Measurements from ENCODE around the gene PCYT1A.

Gene PCYT1A

DNA sequence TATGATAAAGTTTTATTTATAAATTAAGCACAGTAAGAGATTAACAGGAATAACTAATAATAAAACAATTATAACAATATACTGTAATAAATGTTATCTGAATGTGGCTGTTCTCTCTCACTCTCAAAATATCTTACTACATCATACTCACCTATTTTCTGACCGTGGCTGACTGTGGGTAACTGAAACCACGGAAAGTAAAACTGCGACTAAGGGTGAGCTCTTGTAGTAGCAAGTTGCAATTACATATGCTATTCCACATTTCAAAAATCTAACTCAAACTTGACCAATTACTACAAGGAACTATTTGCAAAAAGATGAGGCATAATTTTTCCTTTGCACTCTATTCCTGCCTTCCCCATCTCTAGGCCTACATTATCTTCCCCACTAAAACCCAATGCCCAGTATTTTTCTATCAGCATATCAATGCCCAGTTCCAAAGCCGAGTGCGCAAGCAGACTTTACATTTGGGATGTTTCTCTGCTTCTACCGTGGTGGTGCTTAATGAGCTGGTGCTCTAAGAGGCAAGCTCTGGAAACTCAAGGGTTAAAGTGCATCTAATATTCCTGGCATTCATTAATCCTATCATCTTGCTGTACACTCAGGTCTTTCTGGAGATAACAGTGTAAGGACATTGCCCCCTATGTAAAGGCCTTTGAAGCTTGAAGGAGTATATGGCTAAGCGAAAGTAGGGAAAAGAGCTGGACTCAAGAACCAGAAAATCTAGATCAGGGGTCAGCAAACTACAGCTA, 6.7 kb downstream of the PCYT1A start:
- no peaks in the 10 kb centered on the region for H3K27me3 ChIP-seq
- H3K4me3 ChIP-seq = no peak overlapping the region
- H3K4me1 ChIP-seq = peaks cover 0 to 41% (median 22%) of the 10 kb centered on the region in 4 donors
- no peak overlapping the region for H3K27ac ChIP-seq
- TF ChIP-seq CTCF (IDR thresholded peaks at IDR 0.05) = no peak
- intact Hi-C loops (cut with DNase I; ENCODE audit: low total_unique reads) = no loop called here
- no peak for DNase-seq
- no peaks in the 10 kb centered on the region for H3K9me3 ChIP-seq
- H3K36me3 ChIP-seq = no peaks in the 10 kb centered on the region

- no peak overlapping the region for H3K4me3 ChIP-seq
- no peak for TF ChIP-seq CTCF (IDR thresholded peaks at IDR 0.05)
- peaks cover 0 to 15% (median 2%) of the 10 kb centered on the region in 4 donors for H3K4me1 ChIP-seq
- H3K9me3 ChIP-seq = no peaks in the 10 kb centered on the region
- no peak overlapping the region for H3K27ac ChIP-seq
- intact Hi-C loops (cut with DNase I; ENCODE audit: low total_unique reads) = no loop called here
- peaks cover 7 to 18% (median 16%) of the 10 kb centered on the region in 3 donors for H3K36me3 ChIP-seq
- H3K27me3 ChIP-seq = no peaks in the 10 kb centered on the region
- no peak for DNase-seq
Observed at GRCh38 chr3:196275126-196275525, 12.4 kb downstream of the PCYT1A start.

DNA sequence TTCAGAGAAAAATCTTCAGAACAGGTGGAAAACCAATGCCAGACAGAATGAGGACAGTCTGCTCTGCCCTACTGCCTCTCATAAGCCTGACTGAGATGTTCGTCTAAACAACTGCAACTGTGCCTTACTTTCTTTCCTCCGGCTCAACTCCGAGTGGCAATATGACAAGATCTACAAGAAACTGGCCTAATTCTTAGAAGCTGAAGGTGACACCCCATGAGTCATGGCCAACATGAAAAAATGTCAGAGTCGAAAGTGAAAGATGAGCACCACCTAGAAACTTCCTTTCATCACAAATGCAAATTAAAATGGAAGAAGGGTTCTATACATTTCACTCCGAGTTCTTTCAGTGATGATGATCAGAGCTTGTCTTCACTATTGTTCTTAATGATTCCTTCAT, 12.9 kb downstream of the PCYT1A start:
- Histone ChIP-seq H3K4me1 (peaks cover 0 to 11% (median 2%) of the 10 kb centered on the region in 4 donors), H3K9me3 (no peaks in the 10 kb centered on the region), H3K27me3 (no peaks in the 10 kb centered on the region), H3K4me3 (no peak overlapping the region), H3K27ac (no peak overlapping the region), H3K36me3 (peaks cover 7 to 23% (median 21%) of the 10 kb centered on the region in 3 donors)
- no peak for DNase-seq
- intact Hi-C loops (cut with DNase I; ENCODE audit: low total_unique reads) = no loop called here
- TF ChIP-seq CTCF (IDR thresholded peaks at IDR 0.05) = no peak

DNA sequence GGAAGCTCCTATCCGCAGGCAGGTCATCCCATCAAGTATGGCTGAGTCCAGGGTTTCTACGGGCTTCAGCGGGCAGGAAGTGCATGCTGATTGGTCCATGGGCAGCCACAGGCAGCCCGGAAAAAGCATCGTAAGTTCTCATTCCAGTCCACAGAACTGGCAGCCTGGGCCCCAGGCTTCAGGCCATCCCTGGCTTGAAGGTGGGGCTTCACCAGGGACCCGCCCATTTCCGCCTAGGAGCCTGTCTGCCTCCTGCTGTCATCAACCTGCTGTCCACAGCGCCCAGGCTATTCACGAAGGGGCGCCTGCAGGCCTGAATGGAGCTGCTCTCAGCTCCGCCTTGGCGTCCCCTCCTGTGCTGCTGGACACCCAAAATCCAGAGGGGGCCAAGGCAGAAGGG, 13.9 kb downstream of the PCYT1A start:
- Histone ChIP-seq H3K4me3 (no peak overlapping the region), H3K36me3 (peaks cover 7 to 31% (median 30%) of the 10 kb centered on the region in 3 donors), H3K27ac (no peak overlapping the region), H3K9me3 (no peaks in the 10 kb centered on the region), H3K27me3 (no peaks in the 10 kb centered on the region), H3K4me1 (peaks cover 0 to 2% (median 0%) of the 10 kb centered on the region in 4 donors)
- intact Hi-C loops (cut with DNase I; ENCODE audit: low total_unique reads) = no loop called here
- no peak for TF ChIP-seq CTCF (IDR thresholded peaks at IDR 0.05)
- no peak for DNase-seq

DNA sequence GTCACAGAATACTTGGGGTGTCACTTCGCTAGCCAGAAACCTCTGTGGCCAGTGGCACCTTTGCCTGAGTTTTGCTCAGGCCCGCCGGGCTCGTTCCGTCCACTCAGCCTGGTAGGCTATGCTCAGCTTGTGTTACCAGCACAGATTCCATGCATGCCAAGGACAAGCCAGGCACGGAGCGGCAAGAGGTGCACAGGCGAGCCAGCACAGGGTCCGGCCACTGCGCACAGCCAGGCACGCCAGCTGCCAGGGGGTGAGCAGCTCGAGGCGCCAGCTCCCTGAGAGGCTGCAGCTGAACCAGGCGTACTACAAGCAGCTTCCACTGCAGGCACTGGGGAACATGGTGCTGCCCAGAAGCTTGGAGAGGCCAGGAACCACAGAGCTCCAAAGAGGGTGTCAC, 14.7 kb downstream of the PCYT1A start:
- no peak for DNase-seq
- intact Hi-C loops (cut with DNase I; ENCODE audit: low total_unique reads) = no loop called here
- peaks cover 7 to 40% (median 34%) of the 10 kb centered on the region in 3 donors for H3K36me3 ChIP-seq
- no peak for TF ChIP-seq CTCF (IDR thresholded peaks at IDR 0.05)
- peaks cover 0 to 3% (median 0%) of the 10 kb centered on the region in 4 donors for H3K4me1 ChIP-seq
- no peaks in the 10 kb centered on the region for H3K9me3 ChIP-seq
- no peaks in the 10 kb centered on the region for H3K27me3 ChIP-seq
- H3K4me3 ChIP-seq = no peak overlapping the region
- H3K27ac ChIP-seq = no peak overlapping the region
